ENCODE measurements around the gene ELL.

Gene ELL

GRCh38 chr19:18493440-18494266 lies 28.2 kb downstream of the ELL start:
- Histone ChIP-seq H3K4me1 (ENCODE audit: control insufficient read depth in 1 of 2, insufficient read depth in 2 of 2, low read length in 2 of 2) (peaks cover 10 to 38% of the 10 kb centered on the region in 2 donors), H3K27me3 (ENCODE audit: low read depth, low read length) (no peaks in the 10 kb centered on the region)

DNA sequence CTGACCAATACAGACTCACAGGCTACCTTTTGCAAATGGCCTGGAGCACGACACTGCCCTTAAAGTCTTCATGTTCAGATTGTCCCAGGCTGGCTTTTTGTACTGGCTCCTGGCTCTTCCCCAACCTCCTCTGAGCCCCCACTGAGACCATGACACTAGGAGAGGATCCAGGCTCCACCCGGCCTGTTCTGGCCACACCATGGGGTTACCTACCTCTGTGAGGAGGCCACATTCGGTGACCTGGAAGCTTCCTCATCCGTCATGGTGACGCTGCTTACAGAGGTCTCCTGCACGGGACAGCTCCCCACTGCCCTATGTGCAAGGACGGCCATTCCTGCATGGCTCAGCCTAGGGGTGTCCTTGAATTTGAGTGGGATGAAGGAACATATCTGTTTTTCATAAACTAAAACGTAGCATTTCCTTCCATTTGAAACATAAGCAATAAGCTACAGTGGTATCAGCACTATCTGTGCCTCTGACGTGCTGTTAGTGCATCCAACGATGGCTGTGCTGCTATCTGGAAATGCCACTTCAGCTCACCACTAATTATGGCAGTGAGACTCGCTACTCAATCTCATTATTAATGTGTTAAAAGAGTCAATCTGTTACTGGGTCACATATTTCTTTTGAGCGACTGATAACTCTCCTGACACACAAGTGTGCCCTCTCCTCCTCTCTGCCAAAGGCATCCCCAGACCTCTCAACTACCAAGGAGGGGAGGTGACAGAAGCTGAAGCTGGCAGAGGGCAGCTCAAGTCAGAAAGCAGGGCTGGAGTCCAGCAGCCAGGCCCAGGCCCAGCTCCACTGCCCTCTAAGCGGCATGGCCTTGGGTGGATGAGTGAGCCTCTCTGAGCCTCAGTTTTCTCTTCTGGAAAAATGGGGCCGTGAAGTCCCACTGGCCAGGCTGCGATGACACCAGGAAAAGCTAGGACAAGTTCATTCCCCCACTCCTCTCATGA lies 29.6 kb downstream of the ELL start:
- Histone ChIP-seq H3K36me3 (ENCODE audit: control insufficient read depth in 1 of 2, insufficient read depth in 2 of 2, low read length in 2 of 2) (no peaks in the 10 kb centered on the region), H3K4me1 (ENCODE audit: control insufficient read depth in 1 of 2, insufficient read depth in 2 of 2, low read length in 2 of 2) (peaks cover 15 to 49% of the 10 kb centered on the region in 2 donors)

More at GRCh38 chr19:18493440-18494266, 28.2 kb downstream of the ELL start:
- Histone ChIP-seq H3K4me3 (ENCODE audit: low read depth in 1 of 2, low read length in 2 of 2) (no peak overlapping the region), H3K9me3 (ENCODE audit: control insufficient read depth in 1 of 2, low read length in 2 of 2) (no peaks in the 10 kb centered on the region), H3K27ac (ENCODE audit: low read length) (peak overlapping the region; percentile 54), H3K36me3 (ENCODE audit: control insufficient read depth in 1 of 2, insufficient read depth in 2 of 2, low read length in 2 of 2) (no peaks in the 10 kb centered on the region)

GRCh38 chr19:18490728-18491127 lies 31.1 kb downstream of the ELL start:
- Histone ChIP-seq H3K36me3 (ENCODE audit: control insufficient read depth in 1 of 2, insufficient read depth in 2 of 2, low read length in 2 of 2) (no peaks in the 10 kb centered on the region), H3K9me3 (ENCODE audit: control insufficient read depth in 1 of 2, low read length in 2 of 2) (no peaks in the 10 kb centered on the region), H3K27me3 (ENCODE audit: low read depth, low read length) (no peaks in the 10 kb centered on the region), H3K4me3 (ENCODE audit: low read depth in 1 of 2, low read length in 2 of 2) (no peak overlapping the region), H3K27ac (ENCODE audit: low read length) (no peak overlapping the region), H3K4me1 (ENCODE audit: control insufficient read depth in 1 of 2, insufficient read depth in 2 of 2, low read length in 2 of 2) (peaks cover 22 to 48% of the 10 kb centered on the region in 2 donors)

More for the DNA sequence above, 29.6 kb downstream of the ELL start:
- H3K27ac ChIP-seq (ENCODE audit: low read length) = no peak overlapping the region
- H3K4me3 ChIP-seq (ENCODE audit: low read depth in 1 of 2, low read length in 2 of 2) = no peak overlapping the region
- no peaks in the 10 kb centered on the region for H3K9me3 ChIP-seq (ENCODE audit: control insufficient read depth in 1 of 2, low read length in 2 of 2)
- H3K27me3 ChIP-seq (ENCODE audit: low read depth, low read length) = no peaks in the 10 kb centered on the region

DNA sequence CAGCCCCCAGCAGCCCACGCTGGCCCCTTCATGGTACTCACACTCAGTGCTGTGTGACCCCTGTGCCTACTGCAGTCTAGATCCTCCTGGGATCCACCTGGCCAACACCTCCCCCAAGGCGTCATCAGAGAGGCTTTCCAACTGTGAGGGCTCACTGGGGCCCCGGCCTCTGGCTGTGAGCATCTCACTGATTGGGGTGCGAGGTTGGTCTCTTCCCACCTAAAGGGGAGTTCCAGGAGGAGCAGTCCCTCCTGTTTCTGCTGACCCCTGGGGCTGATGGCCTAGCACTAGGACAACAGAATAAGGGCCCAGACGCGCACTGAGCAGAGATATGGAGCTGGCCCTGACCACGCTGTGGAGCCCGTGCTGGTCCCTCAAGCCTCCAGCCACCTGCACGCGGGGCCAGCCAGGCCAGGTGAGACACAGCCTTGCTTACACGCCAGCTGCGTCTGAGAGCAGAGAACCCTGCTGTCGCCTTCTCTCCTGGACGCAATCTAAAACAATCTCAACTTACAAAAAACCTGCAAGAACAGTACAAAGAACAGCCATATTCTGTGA lies 32.2 kb downstream of the ELL start:
- no peak overlapping the region for H3K4me3 ChIP-seq (ENCODE audit: low read depth in 1 of 2, low read length in 2 of 2)
- no peaks in the 10 kb centered on the region for H3K36me3 ChIP-seq (ENCODE audit: control insufficient read depth in 1 of 2, insufficient read depth in 2 of 2, low read length in 2 of 2)
- peaks cover 18 to 38% of the 10 kb centered on the region in 2 donors for H3K4me1 ChIP-seq (ENCODE audit: control insufficient read depth in 1 of 2, insufficient read depth in 2 of 2, low read length in 2 of 2)
- no peaks in the 10 kb centered on the region for H3K9me3 ChIP-seq (ENCODE audit: control insufficient read depth in 1 of 2, low read length in 2 of 2)
- no peaks in the 10 kb centered on the region for H3K27me3 ChIP-seq (ENCODE audit: low read depth, low read length)
- H3K27ac ChIP-seq (ENCODE audit: low read length) = no peak overlapping the region

- Histone ChIP-seq H3K36me3 (ENCODE audit: control insufficient read depth in 1 of 2, insufficient read depth in 2 of 2, low read length in 2 of 2) (no peaks in the 10 kb centered on the region), H3K9me3 (ENCODE audit: control insufficient read depth in 1 of 2, low read length in 2 of 2) (no peaks in the 10 kb centered on the region), H3K4me1 (ENCODE audit: control insufficient read depth in 1 of 2, insufficient read depth in 2 of 2, low read length in 2 of 2) (peaks cover 18 to 37% of the 10 kb centered on the region in 2 donors), H3K4me3 (ENCODE audit: low read depth in 1 of 2, low read length in 2 of 2) (no peak overlapping the region), H3K27ac (ENCODE audit: low read length) (no peak overlapping the region), H3K27me3 (ENCODE audit: low read depth, low read length) (no peaks in the 10 kb centered on the region)
Observed at GRCh38 chr19:18488838-18489626, 32.8 kb downstream of the ELL start.

DNA sequence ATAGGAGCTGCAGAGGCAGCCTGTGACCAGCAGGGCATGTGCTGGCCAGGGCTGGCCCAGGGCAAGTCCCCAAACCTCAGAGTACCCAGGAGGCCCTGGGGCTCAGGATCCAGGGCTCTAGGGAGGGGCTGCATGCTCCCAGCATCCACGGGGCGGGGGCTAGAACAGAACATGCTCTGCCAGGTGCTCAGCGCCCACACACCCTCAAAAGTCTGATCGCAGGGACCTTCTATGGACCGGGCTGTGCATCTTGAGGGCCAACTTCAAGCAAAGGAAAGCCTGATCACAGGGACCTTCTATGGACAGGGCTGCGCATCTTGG lies 33.5 kb downstream of the ELL start:
- no peaks in the 10 kb centered on the region for H3K36me3 ChIP-seq (ENCODE audit: control insufficient read depth in 1 of 2, insufficient read depth in 2 of 2, low read length in 2 of 2)
- no peak overlapping the region for H3K27ac ChIP-seq (ENCODE audit: low read length)
- H3K9me3 ChIP-seq (ENCODE audit: control insufficient read depth in 1 of 2, low read length in 2 of 2) = no peaks in the 10 kb centered on the region
- H3K27me3 ChIP-seq (ENCODE audit: low read depth, low read length) = no peaks in the 10 kb centered on the region
- no peak overlapping the region for H3K4me3 ChIP-seq (ENCODE audit: low read depth in 1 of 2, low read length in 2 of 2)
- peaks cover 18 to 37% of the 10 kb centered on the region in 2 donors for H3K4me1 ChIP-seq (ENCODE audit: control insufficient read depth in 1 of 2, insufficient read depth in 2 of 2, low read length in 2 of 2)

DNA sequence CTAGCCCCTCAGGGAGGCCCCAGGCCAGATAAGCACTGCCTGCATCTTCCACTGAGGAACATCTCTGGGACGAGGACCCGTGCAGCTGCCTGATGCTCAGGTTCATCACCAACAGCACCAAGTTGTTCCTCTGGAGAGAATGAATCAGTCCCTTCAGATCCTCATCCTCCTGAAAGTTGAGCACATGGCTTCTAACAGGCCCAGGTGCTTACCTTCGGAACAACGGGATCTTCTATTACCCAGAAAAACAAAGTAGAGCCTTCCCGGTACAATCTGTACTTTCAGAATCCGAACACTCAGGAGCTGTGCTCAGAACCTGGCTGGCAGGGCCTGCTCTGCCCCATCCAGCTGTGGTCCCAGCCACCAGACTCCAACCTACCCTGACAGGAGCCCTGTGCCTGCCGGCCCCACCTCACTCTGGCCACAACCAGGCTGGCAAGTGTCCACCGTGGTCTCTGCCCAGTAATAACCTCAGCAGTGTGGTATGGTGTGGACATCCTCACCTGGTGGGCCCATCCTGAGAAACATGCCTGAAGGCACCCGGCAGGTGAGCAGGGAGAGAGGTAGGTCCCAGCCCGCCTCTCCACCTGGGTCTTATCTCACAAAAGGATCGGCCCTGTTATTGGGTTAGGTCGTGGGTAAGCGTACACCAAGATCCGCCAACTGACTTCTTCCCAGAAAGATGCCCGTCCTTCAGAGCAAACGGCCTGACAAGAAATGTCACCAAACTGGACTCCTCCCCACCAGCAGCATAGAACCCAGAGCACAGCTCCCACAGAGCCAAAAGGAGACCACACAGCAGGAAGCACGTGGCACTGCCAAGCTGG lies 34.1 kb downstream of the ELL start:
- Histone ChIP-seq H3K4me1 (ENCODE audit: control insufficient read depth in 1 of 2, insufficient read depth in 2 of 2, low read length in 2 of 2) (peaks cover 18 to 37% of the 10 kb centered on the region in 2 donors), H3K9me3 (ENCODE audit: control insufficient read depth in 1 of 2, low read length in 2 of 2) (no peaks in the 10 kb centered on the region), H3K27me3 (ENCODE audit: low read depth, low read length) (no peaks in the 10 kb centered on the region), H3K36me3 (ENCODE audit: control insufficient read depth in 1 of 2, insufficient read depth in 2 of 2, low read length in 2 of 2) (no peaks in the 10 kb centered on the region), H3K4me3 (ENCODE audit: low read depth in 1 of 2, low read length in 2 of 2) (no peak overlapping the region), H3K27ac (ENCODE audit: low read length) (no peak overlapping the region)

DNA sequence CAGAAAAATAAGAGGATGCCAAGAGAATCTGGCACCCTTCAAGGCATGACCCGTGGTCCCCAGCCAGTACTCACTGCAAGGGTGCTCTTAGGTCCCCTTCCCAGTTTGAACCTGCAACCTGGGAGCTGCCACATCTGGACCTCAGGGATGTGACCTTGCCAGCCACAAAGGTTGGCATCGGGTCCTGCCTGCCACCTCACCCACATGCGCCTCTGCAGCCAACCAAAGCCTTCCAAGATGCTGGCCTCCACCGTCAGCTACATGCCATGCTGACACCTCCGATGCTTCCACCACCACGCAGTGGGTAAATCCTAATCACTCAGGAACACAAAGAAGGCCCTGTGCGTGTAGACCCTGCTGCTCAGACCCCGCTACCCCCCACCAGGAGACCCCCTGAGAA lies 35.1 kb downstream of the ELL start:
- H3K9me3 ChIP-seq (ENCODE audit: control insufficient read depth in 1 of 2, low read length in 2 of 2) = no peaks in the 10 kb centered on the region
- H3K4me3 ChIP-seq (ENCODE audit: low read depth in 1 of 2, low read length in 2 of 2) = no peak overlapping the region
- H3K4me1 ChIP-seq (ENCODE audit: control insufficient read depth in 1 of 2, insufficient read depth in 2 of 2, low read length in 2 of 2) = peaks cover 18 to 37% of the 10 kb centered on the region in 2 donors
- H3K27me3 ChIP-seq (ENCODE audit: low read depth, low read length) = no peaks in the 10 kb centered on the region
- no peaks in the 10 kb centered on the region for H3K36me3 ChIP-seq (ENCODE audit: control insufficient read depth in 1 of 2, insufficient read depth in 2 of 2, low read length in 2 of 2)
- H3K27ac ChIP-seq (ENCODE audit: low read length) = no peak overlapping the region

DNA sequence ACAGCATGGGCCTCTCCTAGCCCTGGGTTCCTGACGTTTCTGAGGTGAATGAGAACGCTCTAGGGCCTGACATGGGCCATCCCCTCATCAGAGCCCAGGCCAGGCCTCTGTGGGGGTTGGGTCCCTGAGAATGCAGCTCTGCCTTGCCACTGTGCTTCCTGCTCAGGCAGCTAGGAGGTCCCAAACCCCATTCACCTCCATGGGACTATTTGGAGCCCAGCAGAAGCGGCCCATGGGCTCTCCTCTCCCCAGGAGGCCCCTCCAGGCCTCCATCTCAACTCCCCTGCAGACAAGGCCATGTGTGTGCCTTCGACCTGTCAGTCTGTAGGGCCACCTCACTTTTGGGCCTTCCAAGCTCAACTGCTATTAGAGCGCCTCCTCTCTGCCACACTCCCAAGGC lies 36.9 kb downstream of the ELL start:
- H3K27ac ChIP-seq (ENCODE audit: low read length) = no peak overlapping the region

More for the DNA sequence above, 36.9 kb downstream of the ELL start:
- Histone ChIP-seq H3K9me3 (ENCODE audit: control insufficient read depth in 1 of 2, low read length in 2 of 2) (no peaks in the 10 kb centered on the region), H3K27me3 (ENCODE audit: low read depth, low read length) (no peaks in the 10 kb centered on the region), H3K4me1 (ENCODE audit: control insufficient read depth in 1 of 2, insufficient read depth in 2 of 2, low read length in 2 of 2) (peaks cover 18 to 41% of the 10 kb centered on the region in 2 donors), H3K36me3 (ENCODE audit: control insufficient read depth in 1 of 2, insufficient read depth in 2 of 2, low read length in 2 of 2) (no peaks in the 10 kb centered on the region), H3K4me3 (ENCODE audit: low read depth in 1 of 2, low read length in 2 of 2) (no peak overlapping the region)
